Measurements from ENCODE around the gene EML6.
"Not testable (repeated sequence)": the region's sequence is repeated elsewhere in the genome, so short reads cannot be mapped to it uniquely, and the experiment has no call there.

The EML6 gene

GRCh38 chr2:54975598-54976492 is 252.4 kb downstream of the EML6 start:
- DNase-seq: no peak

GRCh38 chr2:54977149-54977548 is 253.7 kb downstream of the EML6 start:
- DNase-seq: no peak

- no peak for DNase-seq
Measured at GRCh38 chr2:54979321-54980044, 256.0 kb downstream of the EML6 start.

- DNase-seq: no peak
Measured at GRCh38 chr2:54981385-54981784, 257.9 kb downstream of the EML6 start.

- no peak for DNase-seq
Measured at GRCh38 chr2:54983345-54984220, 260.1 kb downstream of the EML6 start.

- no peak for DNase-seq
Measured at GRCh38 chr2:54984476-54984875, 261.0 kb downstream of the EML6 start.

- DNase-seq: no peak
Measured at GRCh38 chr2:54986264-54986663, 262.8 kb downstream of the EML6 start.

GRCh38 chr2:54988612-54989011 is 265.1 kb downstream of the EML6 start:
- DNase-seq: no peak

GRCh38 chr2:54990694-54991093 is 267.2 kb downstream of the EML6 start:
- DNase-seq: not testable (repeated sequence)

- no peak for DNase-seq
Measured at GRCh38 chr2:54995553-54995952, 272.1 kb downstream of the EML6 start.

GRCh38 chr2:54997826-54998225 is 274.4 kb downstream of the EML6 start:
- DNase-seq: no peak

- DNase-seq: no peak
Measured at GRCh38 chr2:54999182-54999581, 275.7 kb downstream of the EML6 start.

GRCh38 chr2:55000341-55000740 is 276.9 kb downstream of the EML6 start:
- no peak for DNase-seq

- DNase-seq: no peak
Measured at GRCh38 chr2:55001716-55002115, 278.3 kb downstream of the EML6 start.

- DNase-seq: no peak
Measured at GRCh38 chr2:55003706-55004639, 280.5 kb downstream of the EML6 start.

GRCh38 chr2:55006306-55006705 is 282.8 kb downstream of the EML6 start:
- DNase-seq: no peak

- DNase-seq: no peak
Measured at GRCh38 chr2:55009277-55010060, 286.0 kb downstream of the EML6 start.

- peak; percentile 15 for DNase-seq
Measured at GRCh38 chr2:55010149-55010591, 286.7 kb downstream of the EML6 start.

GRCh38 chr2:55010915-55011314 is 287.5 kb downstream of the EML6 start:
- DNase-seq: no peak

- DNase-seq: no peak
Measured at GRCh38 chr2:55011831-55012671, 288.6 kb downstream of the EML6 start.
